ENCODE results near the gene CEP97. TPM values are rescaled to one million over a fixed set of nuclear protein-coding genes. Genes with fewer than 3 reads are reported as not detected.
"Not testable (repeated sequence)": the region's sequence is repeated elsewhere in the genome, so short reads cannot be mapped to it uniquely, and the experiment has no call there.

Gene CEP97
- total RNA-seq, 1 experiment from 2014 or later, result 48.9 TPM

DNA sequence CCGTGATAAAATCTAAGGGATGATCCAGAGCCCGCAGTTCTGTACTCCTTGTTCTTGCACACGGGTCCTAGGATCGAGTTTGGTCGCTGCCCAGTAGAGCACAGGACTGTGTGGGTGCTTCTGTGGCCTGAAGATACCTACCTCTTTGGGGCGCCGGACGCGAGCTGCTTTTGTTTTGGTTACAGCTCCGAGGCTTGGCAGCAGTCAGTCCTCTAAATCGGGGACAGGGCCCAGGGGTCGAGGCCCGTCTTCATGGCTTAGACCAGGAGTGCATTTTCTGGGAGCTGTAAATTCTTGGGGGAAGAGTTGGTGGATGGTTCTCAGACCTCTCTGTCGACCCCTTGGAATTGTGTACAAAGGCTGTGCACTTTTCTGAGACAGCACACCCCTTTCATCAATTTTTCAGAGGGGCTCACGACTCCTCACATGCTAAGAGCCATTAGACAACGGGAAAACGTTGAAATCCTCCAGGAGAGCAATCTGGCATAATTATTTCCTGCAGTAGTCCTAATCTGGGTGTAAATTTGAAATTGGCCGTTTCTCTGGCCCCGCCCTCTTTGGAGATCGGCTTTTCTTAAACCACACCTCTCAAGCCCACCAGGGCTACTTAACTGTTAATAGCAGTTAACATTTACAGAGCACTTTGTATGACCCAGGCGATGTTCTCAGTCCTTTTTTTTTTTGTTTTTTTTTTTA, 928 bp downstream of the CEP97 start:
- DNase-seq, result peak; percentile 44 to 63
- H3K27me3 ChIP-seq, result no peaks in the 10 kb centered on the region
- peaks cover 20% of the 10 kb centered on the region for H3K4me1 ChIP-seq
- H3K9me3 ChIP-seq (replicated peaks), result no peaks in the 10 kb centered on the region
- H3K4me3 ChIP-seq, result peak overlapping the region; percentile 63
- peak overlapping the region; percentile 55 for H3K27ac ChIP-seq
- H3K36me3 ChIP-seq, result peaks cover 36% of the 10 kb centered on the region

DNA sequence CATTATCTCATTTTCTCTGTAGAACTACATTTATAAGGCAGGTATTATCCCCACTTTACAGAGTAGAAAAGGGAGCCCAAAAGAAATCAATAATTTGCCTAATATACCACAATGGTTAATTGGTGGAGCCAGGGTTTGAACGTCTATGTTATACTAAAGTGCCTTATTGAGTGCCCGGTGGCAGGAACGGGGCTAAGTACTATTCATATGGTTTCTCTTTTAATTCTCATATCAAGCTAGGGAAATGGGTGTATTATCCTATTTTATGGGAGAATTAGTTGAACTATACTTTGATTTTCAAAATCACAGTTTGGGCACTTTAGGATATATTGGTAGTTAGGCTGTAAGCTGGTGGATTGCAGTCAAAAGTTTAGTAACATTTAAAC, 1.5 kb downstream of the CEP97 start:
- Histone ChIP-seq H3K27ac (peak overlapping the region; percentile 55; the same call in 1 of the 2 replicates), H3K27me3 (no peaks in the 10 kb centered on the region), H3K4me3 (peak overlapping the region; percentile 63), H3K36me3 (peaks cover 40% of the 10 kb centered on the region), H3K9me3 (replicated peaks) (no peaks in the 10 kb centered on the region), H3K4me1 (peaks cover 15% of the 10 kb centered on the region)
- no peak for DNase-seq

DNA sequence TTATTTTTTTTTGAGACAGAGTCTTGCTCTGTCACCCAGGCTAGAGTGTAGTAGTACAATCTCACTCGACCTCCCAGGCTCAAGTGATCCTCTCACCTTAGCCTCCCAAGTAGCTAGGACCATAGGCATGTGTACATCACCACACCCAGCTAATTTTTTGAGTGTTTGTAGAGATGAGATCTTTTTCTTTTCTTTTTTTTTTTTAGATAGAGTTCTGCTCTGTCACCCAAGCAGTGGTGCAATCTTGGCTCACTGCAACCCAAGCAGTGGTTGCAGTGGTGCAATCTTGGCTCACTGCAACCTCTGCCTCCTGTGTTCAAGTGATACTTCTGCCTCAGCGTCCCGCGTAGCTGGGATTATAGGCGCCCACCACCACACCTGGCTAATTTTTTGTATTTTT, 5.2 kb downstream of the CEP97 start:
- H3K4me1 ChIP-seq, result no peaks in the 10 kb centered on the region
- H3K9me3 ChIP-seq (replicated peaks), result no peaks in the 10 kb centered on the region
- no peak for DNase-seq
- no peaks in the 10 kb centered on the region for H3K27me3 ChIP-seq
- H3K27ac ChIP-seq, result no peak overlapping the region
- no peak overlapping the region for H3K4me3 ChIP-seq
- peaks cover 76% of the 10 kb centered on the region for H3K36me3 ChIP-seq

DNA sequence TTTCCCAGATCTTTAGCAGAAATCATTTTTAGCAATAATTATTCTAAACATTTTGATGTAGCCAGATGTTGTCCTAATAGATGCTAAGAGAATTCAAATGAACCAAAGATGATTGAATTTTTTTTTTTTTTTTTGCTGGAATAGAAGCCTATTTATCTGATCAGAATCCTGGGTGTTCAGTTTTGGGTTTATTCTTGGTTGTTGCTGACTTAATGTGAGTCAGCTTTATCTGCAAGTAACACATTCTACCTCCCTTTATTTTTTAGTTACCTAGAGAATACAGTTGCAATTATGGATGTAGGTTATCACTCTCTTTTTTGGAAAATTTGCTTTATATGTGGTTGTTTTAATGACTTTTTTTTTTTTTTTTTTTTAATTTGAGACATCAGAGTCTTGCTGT, 6.4 kb downstream of the CEP97 start:
- no peaks in the 10 kb centered on the region for H3K9me3 ChIP-seq (replicated peaks)
- H3K27me3 ChIP-seq, result no peaks in the 10 kb centered on the region
- DNase-seq, result no peak
- H3K4me1 ChIP-seq, result no peaks in the 10 kb centered on the region
- H3K36me3 ChIP-seq, result peaks cover 88% of the 10 kb centered on the region
- no peak overlapping the region for H3K4me3 ChIP-seq
- H3K27ac ChIP-seq, result no peak overlapping the region

DNA sequence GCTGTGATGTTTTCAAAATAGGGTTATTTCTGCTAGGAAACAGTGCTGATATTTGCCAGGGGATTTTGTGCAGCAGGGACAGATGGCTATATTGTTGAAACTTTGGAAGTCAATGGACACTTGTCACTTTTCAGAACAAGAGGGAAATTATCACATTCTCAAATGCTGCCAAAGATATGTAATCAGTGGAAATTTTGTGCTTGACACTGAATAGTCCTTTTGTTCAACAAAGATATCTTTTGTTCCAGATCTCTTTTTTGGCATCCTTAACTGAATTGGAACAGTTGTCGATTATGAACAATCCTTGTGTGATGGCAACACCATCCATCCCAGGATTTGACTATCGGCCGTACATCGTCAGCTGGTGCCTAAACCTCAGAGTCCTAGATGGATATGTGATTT, 7.8 kb downstream of the CEP97 start:
- DNase-seq, result no peak
- no peaks in the 10 kb centered on the region; the same call in none of the 2 replicates for H3K9me3 ChIP-seq (replicated peaks)
- H3K36me3 ChIP-seq, result peaks cover 92% of the 10 kb centered on the region
- no peaks in the 10 kb centered on the region for H3K4me1 ChIP-seq
- no peak overlapping the region for H3K27ac ChIP-seq
- no peak overlapping the region for H3K4me3 ChIP-seq
- no peaks in the 10 kb centered on the region for H3K27me3 ChIP-seq

DNA sequence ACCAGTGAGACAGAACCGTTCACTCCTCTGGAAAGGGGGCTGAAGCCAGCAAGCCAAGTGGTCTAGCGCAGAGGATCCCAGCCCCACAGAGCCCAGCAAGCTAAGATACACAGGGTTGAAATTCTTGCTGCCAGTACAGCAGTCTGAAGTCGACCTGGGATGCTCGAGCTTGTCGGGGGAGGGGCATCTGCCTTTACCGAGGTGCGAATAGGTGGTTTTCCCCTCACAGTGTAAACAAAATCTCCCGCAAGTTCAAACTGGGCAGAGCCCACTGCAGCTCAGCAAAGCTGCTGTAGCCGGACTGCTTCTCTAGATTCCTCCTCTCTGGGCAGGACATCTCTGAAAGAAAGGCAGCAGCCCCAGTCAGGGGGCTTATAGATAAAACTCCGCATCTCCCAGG, 11.4 kb downstream of the CEP97 start:
- Histone ChIP-seq H3K9me3 (replicated peaks) (peaks cover 4% of the 10 kb centered on the region), H3K27me3 (no peaks in the 10 kb centered on the region), H3K4me1 (no peaks in the 10 kb centered on the region), H3K4me3 (no peak overlapping the region), H3K27ac (no peak overlapping the region), H3K36me3 (peaks cover 89% of the 10 kb centered on the region)
- no peak for DNase-seq

DNA sequence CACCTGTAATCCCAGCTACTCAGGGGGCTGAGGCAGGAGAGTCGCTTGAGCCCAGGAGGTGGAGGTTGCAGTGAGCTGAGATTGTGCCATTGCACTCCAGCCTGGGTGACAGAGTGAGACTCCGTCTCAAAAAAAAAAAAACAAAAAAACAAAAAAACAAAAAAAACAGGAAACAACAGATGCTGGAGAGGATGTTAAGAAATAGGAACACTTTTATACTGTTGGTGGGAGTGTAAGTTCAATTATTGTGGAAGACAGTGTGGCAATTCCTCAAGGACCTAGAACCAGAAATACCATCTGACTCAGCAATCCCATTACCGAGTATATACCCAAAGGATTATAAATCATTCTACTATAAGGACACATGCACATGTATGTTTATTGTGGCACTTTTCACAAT, 17.5 kb downstream of the CEP97 start:
- H3K9me3 ChIP-seq (replicated peaks); H3K27ac ChIP-seq; H3K4me3 ChIP-seq; H3K4me1 ChIP-seq; H3K27me3 ChIP-seq; DNase-seq: not testable (repeated sequence)
- peaks cover 64% of the 10 kb centered on the region for H3K36me3 ChIP-seq

DNA sequence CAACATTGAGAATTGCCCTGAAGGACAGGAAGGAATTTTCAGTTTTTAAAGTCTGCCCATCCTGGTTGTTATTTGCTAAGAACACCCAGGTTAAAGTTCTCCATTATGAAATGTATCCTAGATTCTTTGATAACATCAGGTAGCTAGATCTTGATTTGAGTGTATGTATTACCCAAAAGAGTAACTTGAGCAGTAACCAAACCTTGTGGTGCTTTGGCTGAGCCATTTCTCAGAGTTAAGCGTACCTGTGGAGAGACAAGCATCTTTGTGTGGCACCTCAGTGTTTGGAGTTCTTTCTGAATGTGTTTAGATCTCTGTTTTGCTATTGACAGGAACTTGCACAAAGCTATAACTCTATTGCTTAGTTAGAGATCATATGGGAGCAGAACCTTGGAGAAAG, 20.4 kb downstream of the CEP97 start:
- no peaks in the 10 kb centered on the region for H3K4me1 ChIP-seq
- peaks cover 5% of the 10 kb centered on the region for H3K9me3 ChIP-seq (replicated peaks)
- H3K4me3 ChIP-seq, result no peak overlapping the region
- no peak for DNase-seq
- no peak overlapping the region for H3K27ac ChIP-seq
- peaks cover 55% of the 10 kb centered on the region for H3K36me3 ChIP-seq
- no peaks in the 10 kb centered on the region for H3K27me3 ChIP-seq

- H3K4me1 ChIP-seq; H3K27ac ChIP-seq; DNase-seq; H3K9me3 ChIP-seq (replicated peaks); H3K27me3 ChIP-seq; H3K4me3 ChIP-seq: not testable (repeated sequence)
- peaks cover 53% of the 10 kb centered on the region for H3K36me3 ChIP-seq
Measured at GRCh38 chr3:101745934-101746333, 21.5 kb downstream of the CEP97 start.

DNA sequence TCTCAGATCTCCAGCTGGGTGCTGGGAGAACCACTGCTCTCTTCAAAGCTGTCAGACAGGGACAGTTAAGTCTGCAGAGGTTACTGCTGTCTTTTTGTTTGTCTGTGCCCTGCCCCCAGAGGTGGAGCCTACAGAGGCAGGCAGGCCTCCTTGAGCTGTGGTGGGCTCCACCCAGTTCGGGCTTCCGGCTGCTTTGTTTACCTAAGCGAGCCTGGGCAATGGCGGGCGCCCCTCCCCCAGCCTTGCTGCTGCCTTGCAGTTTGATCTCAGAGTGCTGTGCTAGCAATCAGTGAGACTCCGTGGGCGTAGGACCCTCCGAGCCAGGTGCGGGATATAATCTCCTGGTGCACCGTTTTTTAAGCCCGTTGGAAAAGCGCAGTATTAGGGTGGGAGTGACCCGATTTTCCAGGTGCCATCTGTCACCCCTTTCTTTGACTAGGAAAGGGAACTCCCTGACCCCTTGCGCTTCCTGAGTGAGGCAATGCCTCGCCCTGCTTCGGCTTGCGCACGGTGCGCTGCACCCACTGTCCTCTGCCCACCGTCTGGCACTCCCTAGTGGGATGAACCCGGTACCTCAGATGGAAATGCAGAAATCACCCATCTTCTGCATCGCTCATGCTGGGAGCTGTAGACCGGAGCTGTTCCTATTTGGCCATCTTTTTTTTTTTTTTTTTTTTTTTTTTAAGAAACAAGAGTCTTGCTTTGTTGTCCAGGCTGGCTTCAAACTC, 29.1 kb downstream of the CEP97 start:
- H3K4me3 ChIP-seq, DNase-seq, H3K27me3 ChIP-seq, H3K27ac ChIP-seq, H3K4me1 ChIP-seq: not testable (repeated sequence)
- H3K36me3 ChIP-seq, result peaks cover 65% of the 10 kb centered on the region
- H3K9me3 ChIP-seq (replicated peaks), result peaks cover 15% of the 10 kb centered on the region

DNA sequence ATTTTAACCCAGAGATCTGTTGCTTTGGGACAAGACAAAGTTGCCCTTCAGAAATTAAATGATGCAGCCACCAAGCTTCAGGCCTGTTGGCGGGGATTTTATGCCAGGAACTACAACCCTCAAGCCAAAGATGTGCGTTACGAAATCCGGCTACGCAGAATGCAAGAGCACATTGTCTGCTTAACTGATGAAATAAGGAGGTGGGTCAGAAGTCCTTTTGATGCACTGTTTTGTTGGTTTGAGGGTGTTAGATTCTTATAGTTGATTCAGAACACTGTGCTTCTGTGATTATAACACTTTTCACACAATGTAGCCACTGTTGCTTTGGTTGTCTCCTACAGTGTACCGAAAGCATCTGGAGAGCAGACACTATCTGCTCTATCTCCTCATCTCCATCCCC, 33.8 kb downstream of the CEP97 start:
- peaks cover 89% of the 10 kb centered on the region for H3K36me3 ChIP-seq
- H3K27me3 ChIP-seq, result no peaks in the 10 kb centered on the region
- no peaks in the 10 kb centered on the region for H3K9me3 ChIP-seq (replicated peaks)
- no peak for DNase-seq
- no peak overlapping the region for H3K4me3 ChIP-seq
- H3K4me1 ChIP-seq, result no peaks in the 10 kb centered on the region
- no peak overlapping the region for H3K27ac ChIP-seq

- Histone ChIP-seq H3K36me3 (peaks cover 90% of the 10 kb centered on the region), H3K9me3 (replicated peaks) (no peaks in the 10 kb centered on the region), H3K27me3 (no peaks in the 10 kb centered on the region), H3K4me1 (no peaks in the 10 kb centered on the region), H3K4me3 (no peak overlapping the region), H3K27ac (no peak overlapping the region)
- no peak for DNase-seq
Measured at GRCh38 chr3:101762041-101762646, 37.7 kb downstream of the CEP97 start.

GRCh38 chr3:101777745-101778281, 53.4 kb downstream of the CEP97 start:
- H3K27me3 ChIP-seq; H3K9me3 ChIP-seq (replicated peaks); H3K4me3 ChIP-seq; H3K27ac ChIP-seq: not testable (repeated sequence)
- peak in 1 of 2 experiments; percentile 11 for DNase-seq
- Histone ChIP-seq H3K4me1 (peaks cover 24% of the 10 kb centered on the region), H3K36me3 (peaks cover 10% of the 10 kb centered on the region)

DNA sequence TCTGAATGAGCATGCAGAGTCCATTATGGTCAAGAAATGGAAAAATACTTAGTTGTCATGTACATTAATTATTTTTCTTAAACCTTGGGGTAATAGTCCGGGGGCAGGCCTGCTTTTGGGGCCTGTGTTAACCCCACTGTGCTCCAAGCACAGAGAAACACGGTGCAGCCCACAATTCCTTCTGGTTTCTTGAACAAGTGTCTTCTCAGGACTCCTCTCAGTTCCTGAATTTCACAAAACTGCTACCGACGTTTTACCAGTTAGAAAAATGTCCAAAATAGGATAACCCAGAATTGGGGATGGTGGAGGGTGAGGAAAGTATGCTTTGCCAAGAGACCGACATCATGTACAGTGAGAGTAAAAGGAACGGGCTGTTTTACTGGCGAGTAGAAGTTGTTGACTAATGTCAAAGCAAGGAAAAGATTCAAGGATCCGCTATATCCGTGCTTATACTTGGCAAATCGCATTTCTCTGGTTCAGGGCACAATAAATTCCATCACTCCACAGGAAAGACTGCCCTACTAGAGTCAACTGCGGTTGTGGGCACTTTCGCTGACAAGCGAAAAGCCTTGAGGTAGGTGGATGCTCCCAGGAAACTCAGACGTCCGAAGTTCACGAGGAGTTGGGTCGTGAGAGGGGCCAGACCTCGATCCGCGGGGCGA, 54.1 kb downstream of the CEP97 start:
- Histone ChIP-seq H3K36me3 (peaks cover 14% of the 10 kb centered on the region), H3K27me3 (no peaks in the 10 kb centered on the region), H3K4me1 (peaks cover 24% of the 10 kb centered on the region), H3K4me3 (peak overlapping the region; percentile 88), H3K27ac (peak overlapping the region; percentile 81), H3K9me3 (replicated peaks) (no peaks in the 10 kb centered on the region)
- DNase-seq, result no peak

All from SJCRH30 (cell line).